Measurements from ENCODE around the gene ADAMTSL1. TPM values are rescaled to one million over a fixed set of nuclear protein-coding genes. Genes with fewer than 3 reads are reported as not detected.

Gene ADAMTSL1
- total RNA-seq, 6 donors from 2014 or later = 0.44 to 6.4 (median 2.3) TPM; not detected in 1

- H3K4me1 ChIP-seq = no peaks in the 10 kb centered on the region
- DNase-seq (no peak), ATAC-seq (ENCODE audit: low FRiP score in 2 of 2) (no peak)
- TF ChIP-seq EP300 (IDR thresholded peaks at IDR 0.05) (no peak), CTCF (IDR thresholded peaks at IDR 0.05) (no peak), POLR2A (IDR thresholded peaks at IDR 0.05) (no peak), POLR2AphosphoS5 (IDR thresholded peaks at IDR 0.05) (no peak)
- no peak overlapping the region for H3K27ac ChIP-seq
- H3K36me3 ChIP-seq = no peaks in the 10 kb centered on the region
- WGBS, 2 donors = 88 to 89% methylated on average over 5 of the region's 5 CpGs
- H3K9me3 ChIP-seq = no peaks in the 10 kb centered on the region
- H3K27me3 ChIP-seq = no peaks in the 10 kb centered on the region
- no peak overlapping the region for H3K4me3 ChIP-seq
Observed at GRCh38 chr9:18723366-18723765, 249.4 kb downstream of the ADAMTSL1 start.

GRCh38 chr9:18726546-18726945 is 252.6 kb downstream of the ADAMTSL1 start:
- no peaks in the 10 kb centered on the region for H3K9me3 ChIP-seq
- ATAC-seq (ENCODE audit: low FRiP score in 2 of 2) = no peak
- H3K36me3 ChIP-seq = no peaks in the 10 kb centered on the region
- H3K4me1 ChIP-seq = no peaks in the 10 kb centered on the region
- 58 to 63% methylated on average over 1 of the region's 1 CpG for WGBS, 2 donors
- TF ChIP-seq POLR2A (IDR thresholded peaks at IDR 0.05) = no peak
- TF ChIP-seq EP300 (IDR thresholded peaks at IDR 0.05) = no peak
- TF ChIP-seq POLR2AphosphoS5 (IDR thresholded peaks at IDR 0.05) = no peak
- no peak for TF ChIP-seq CTCF (IDR thresholded peaks at IDR 0.05)
- DNase-seq = no peak
- no peaks in the 10 kb centered on the region for H3K27me3 ChIP-seq
- H3K4me3 ChIP-seq = no peak overlapping the region
- no peak overlapping the region for H3K27ac ChIP-seq

- 91 to 100% methylated on average over 7 of the region's 7 CpGs for WGBS, 2 donors
- Histone ChIP-seq H3K9me3 (no peaks in the 10 kb centered on the region), H3K27me3 (no peaks in the 10 kb centered on the region), H3K4me1 (no peaks in the 10 kb centered on the region), H3K36me3 (no peaks in the 10 kb centered on the region), H3K27ac (no peak overlapping the region), H3K4me3 (no peak overlapping the region)
- no peak for ATAC-seq (ENCODE audit: low FRiP score in 2 of 2)
- no peak for DNase-seq
- no peak for TF ChIP-seq POLR2AphosphoS5 (IDR thresholded peaks at IDR 0.05)
- no peak for TF ChIP-seq CTCF (IDR thresholded peaks at IDR 0.05)
- TF ChIP-seq EP300 (IDR thresholded peaks at IDR 0.05) = no peak
- TF ChIP-seq POLR2A (IDR thresholded peaks at IDR 0.05) = no peak
Observed at GRCh38 chr9:18727904-18728303, 254.0 kb downstream of the ADAMTSL1 start.

GRCh38 chr9:18728642-18729041 is 254.7 kb downstream of the ADAMTSL1 start:
- DNase-seq (no peak), ATAC-seq (ENCODE audit: low FRiP score in 2 of 2) (no peak)
- no peaks in the 10 kb centered on the region for H3K27me3 ChIP-seq
- no peak overlapping the region for H3K27ac ChIP-seq
- TF ChIP-seq CTCF (IDR thresholded peaks at IDR 0.05) = no peak
- no peak for TF ChIP-seq POLR2AphosphoS5 (IDR thresholded peaks at IDR 0.05)
- TF ChIP-seq POLR2A (IDR thresholded peaks at IDR 0.05) = no peak
- TF ChIP-seq EP300 (IDR thresholded peaks at IDR 0.05) = no peak
- no peaks in the 10 kb centered on the region for H3K4me1 ChIP-seq
- no peaks in the 10 kb centered on the region for H3K9me3 ChIP-seq
- no peaks in the 10 kb centered on the region for H3K36me3 ChIP-seq
- WGBS, 2 donors = 85 to 94% methylated on average over 3 of the region's 3 CpGs
- H3K4me3 ChIP-seq = no peak overlapping the region

GRCh38 chr9:18730241-18730640 is 256.3 kb downstream of the ADAMTSL1 start:
- Histone ChIP-seq H3K4me3 (no peak overlapping the region), H3K27me3 (no peaks in the 10 kb centered on the region), H3K9me3 (no peaks in the 10 kb centered on the region), H3K27ac (no peak overlapping the region), H3K36me3 (no peaks in the 10 kb centered on the region), H3K4me1 (no peaks in the 10 kb centered on the region)
- no peak for ATAC-seq (ENCODE audit: low FRiP score in 2 of 2)
- DNase-seq = no peak
- TF ChIP-seq POLR2A (IDR thresholded peaks at IDR 0.05) (no peak), CTCF (IDR thresholded peaks at IDR 0.05) (no peak), POLR2AphosphoS5 (IDR thresholded peaks at IDR 0.05) (no peak), EP300 (IDR thresholded peaks at IDR 0.05) (no peak)
- 87 to 89% methylated on average over 3 of the region's 3 CpGs for WGBS, 2 donors
